Ovary (tissue), 3 donors: ENCODE measurements around the gene MYO1A.

Experiments used
- CTCF ChIP-seq, 3 donors: fragments of 450-650 bp in 2 of 3; fragments of 200-600 bp in 1 of 3; IDR thresholded peaks; one replicate each; pipeline versions ENCODE4 v1.5.1 to v1.8.0; 2016 to 2022; ENCODE audit warnings: antibody characterized with exemption in 3 of 3, mild to moderate bottlenecking in 1 of 3
- EP300 ChIP-seq: sonication (generic); formaldehyde crosslinking; IDR thresholded peaks from one replicate; pipeline ENCODE4 v1.6.1; 2017; ENCODE audit warnings: antibody characterized with exemption
- POLR2A ChIP-seq: fragments of 450-650 bp; IDR thresholded peaks from one replicate; pipeline ENCODE4 v1.6.1; 2017; ENCODE audit warnings: antibody characterized with exemption, mild to moderate bottlenecking, moderate library complexity
- donor health status: DM: no; HTN: no; CAD: no.

DNA sequence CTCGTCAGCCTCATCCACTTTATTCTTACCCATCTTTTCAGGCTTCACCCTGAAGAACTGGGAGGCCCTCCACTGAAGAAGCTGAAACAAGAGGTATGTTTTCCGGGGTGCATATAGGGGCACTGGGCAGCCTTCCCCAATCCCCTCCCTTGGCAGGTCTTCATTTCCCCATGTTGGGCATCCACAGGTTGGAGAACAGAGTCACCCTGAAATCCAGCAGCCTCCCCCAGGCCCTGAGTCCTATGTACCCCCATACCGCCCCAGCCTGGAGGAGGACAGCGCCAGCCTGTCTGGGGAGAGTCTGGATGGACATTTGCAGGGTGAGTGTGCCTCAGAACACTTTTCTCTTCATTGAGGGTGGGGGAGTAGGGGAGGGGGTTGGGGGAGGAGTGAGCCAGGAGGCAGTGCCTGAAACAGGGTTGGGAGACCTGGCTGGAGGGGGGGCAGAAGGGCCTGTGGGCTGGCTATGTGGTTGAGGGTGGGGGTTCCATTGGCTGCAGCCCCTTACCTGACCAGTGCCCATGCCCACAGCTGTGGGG is 43.0 kb upstream of the MYO1A start:
- TF ChIP-seq CTCF (IDR thresholded peaks at IDR 0.05) (no peak), EP300 (no peak), POLR2A (no peak)
